Mucosa of descending colon (tissue), 3 donors: ENCODE measurements around the gene ARMC10. TPM values are rescaled to one million over a fixed set of nuclear protein-coding genes. Genes with fewer than 3 reads are reported as not detected.

Experiments used
- ATAC-seq: fragments of 200-7000 bp; cut with Tn5 transposase; one replicate; pipeline ENCODE4 v1.9.1; 2020; ENCODE audit warnings: mild to moderate bottlenecking, moderate library complexity
- DNase-seq, 3 donors: peaks; one replicate each; pipeline ENCODE4 v3.0.0-alpha.2; 2020
- H3K36me3 ChIP-seq: fragments of 200-600 bp; one replicate; pipeline ENCODE4 v1.8.0; 2021; ENCODE audit warnings: low read depth, mild to moderate bottlenecking
- H3K4me1 ChIP-seq: fragments of 200-600 bp; one replicate; pipeline ENCODE4 v1.8.0; 2021; ENCODE audit warnings: low read depth, mild to moderate bottlenecking
- H3K4me3 ChIP-seq: fragments of 200-600 bp; one replicate; pipeline ENCODE4 v1.8.0; 2021; ENCODE audit warnings: mild to moderate bottlenecking
- H3K9me3 ChIP-seq: fragments of 200-600 bp; one replicate; pipeline ENCODE4 v1.8.0; 2021; ENCODE audit warnings: mild to moderate bottlenecking
- CTCF ChIP-seq: fragments of 200-600 bp; IDR thresholded peaks from one replicate; pipeline ENCODE4 v1.8.0; 2022; ENCODE audit warnings: antibody characterized with exemption, mild to moderate bottlenecking
- intact Hi-C, 2 donors: fragments of 100-400 bp; cut with DNase I in 1 of 2; cut with micrococcal nuclease in 1 of 2; formaldehyde crosslinking; loops; one replicate each; pipeline versions ENCODE4 v1.11.0 to v1.11.1; 2022; cut with DNase I, micrococcal nuclease
- total RNA-seq, 3 donors: library from RNA; stranded (reverse); fragmentation: NEBNext Ultra II Directional in 2 of 3; extraction: Animal tissue kit (Norgen Biotek cat#: 25700) in 2 of 3; gene quantifications; one replicate each; pipeline versions ENCODE4 v1.2.1 to v1.2.4, GENCODE V29; 2021 to 2023
- donor health status: DM: no; HTN: no; CAD: no; lungs with moderate emphysema.
- donor health status: DM: no; HTN: no; CAD: no.
- donor health status: DM: no; HTN: yes; CAD: no.

Gene ARMC10
- total RNA-seq, 3 donors from 2014 or later = 28.1 to 36.1 (median 32.2) TPM

GRCh38 chr7:103116511-103116910 is 41.6 kb downstream of the ARMC10 start:
- ATAC-seq = no peak

GRCh38 chr7:103116991-103117390 is 42.1 kb downstream of the ARMC10 start:
- DNase-seq = no peak
- ATAC-seq = no peak
- intact Hi-C loops = no loop called here
- Histone ChIP-seq H3K4me3 (no peak overlapping the region), H3K36me3 (no peaks in the 10 kb centered on the region), H3K4me1 (peaks cover 3% of the 10 kb centered on the region), H3K9me3 (no peaks in the 10 kb centered on the region)
- TF ChIP-seq CTCF = no peak

More at GRCh38 chr7:103116511-103116910, 41.6 kb downstream of the ARMC10 start:
- Histone ChIP-seq H3K4me3 (no peak overlapping the region), H3K36me3 (no peaks in the 10 kb centered on the region), H3K9me3 (no peaks in the 10 kb centered on the region), H3K4me1 (no peaks in the 10 kb centered on the region)
- no peak for TF ChIP-seq CTCF
- intact Hi-C loops = no loop called here
- DNase-seq = no peak

GRCh38 chr7:103117465-103117864 is 42.5 kb downstream of the ARMC10 start:
- intact Hi-C loops = no loop called here
- no peak for TF ChIP-seq CTCF
- ATAC-seq (no peak), DNase-seq (no peak)
- Histone ChIP-seq H3K36me3 (no peaks in the 10 kb centered on the region), H3K9me3 (no peaks in the 10 kb centered on the region), H3K4me1 (peaks cover 8% of the 10 kb centered on the region), H3K4me3 (no peak overlapping the region)

- no peak for DNase-seq
- no peak overlapping the region for H3K4me3 ChIP-seq
- H3K9me3 ChIP-seq = no peaks in the 10 kb centered on the region
- no peak for ATAC-seq
- peaks cover 19% of the 10 kb centered on the region for H3K4me1 ChIP-seq
- intact Hi-C loops = no loop called here
- H3K36me3 ChIP-seq = no peaks in the 10 kb centered on the region
- TF ChIP-seq CTCF = no peak
These were observed 44.9 kb downstream of the ARMC10 start for GRCh38 chr7:103119791-103120291.

GRCh38 chr7:103120362-103120761 is 45.4 kb downstream of the ARMC10 start:
- H3K4me1 ChIP-seq = peaks cover 24% of the 10 kb centered on the region
- intact Hi-C loops = no loop called here
- H3K36me3 ChIP-seq = no peaks in the 10 kb centered on the region
- DNase-seq = no peak
- no peaks in the 10 kb centered on the region for H3K9me3 ChIP-seq
- H3K4me3 ChIP-seq = no peak overlapping the region
- no peak for ATAC-seq
- TF ChIP-seq CTCF = no peak

GRCh38 chr7:103121641-103122040 is 46.7 kb downstream of the ARMC10 start:
- Histone ChIP-seq H3K4me3 (no peak overlapping the region), H3K4me1 (peaks cover 30% of the 10 kb centered on the region), H3K9me3 (no peaks in the 10 kb centered on the region), H3K36me3 (no peaks in the 10 kb centered on the region)
- peak; percentile 92 for ATAC-seq
- TF ChIP-seq CTCF = no peak
- intact Hi-C loops = no loop called here
- peak in 1 of 3 donors; percentile 45 for DNase-seq
